Testis (tissue), 2 donors: ENCODE data around the gene MAP3K4.

ENCODE experiments used
- CTCF ChIP-seq, 3 experiments: fragments of 450-650 bp in 2 of 3; fragments of 200-600 bp in 1 of 3; sonication (generic) in 1 of 3; IDR thresholded peaks; one replicate each; pipeline ENCODE4 v1.5.1; 2016 to 2019; ENCODE audit warnings: antibody characterized with exemption in 3 of 3, mild to moderate bottlenecking in 2 of 3, moderate library complexity in 1 of 3
- POLR2A ChIP-seq: fragments of 450-650 bp; IDR thresholded peaks from one replicate; pipeline ENCODE4 v1.6.1; 2017; ENCODE audit warnings: antibody characterized with exemption, mild to moderate bottlenecking, moderate library complexity

GRCh38 chr6:161104966-161105365 lies 113.4 kb downstream of the MAP3K4 start:
- TF ChIP-seq CTCF (IDR thresholded peaks at IDR 0.05), result no peak
- no peak for TF ChIP-seq POLR2A
